T-helper 22 cell (primary cell): ENCODE measurements around the gene PIGT.

Experiments
- DNase-seq: peaks from one replicate; pipeline ENCODE4 v3.0.0-alpha.2; 2020; ENCODE audit warnings: low read depth

PIGT gene

DNA sequence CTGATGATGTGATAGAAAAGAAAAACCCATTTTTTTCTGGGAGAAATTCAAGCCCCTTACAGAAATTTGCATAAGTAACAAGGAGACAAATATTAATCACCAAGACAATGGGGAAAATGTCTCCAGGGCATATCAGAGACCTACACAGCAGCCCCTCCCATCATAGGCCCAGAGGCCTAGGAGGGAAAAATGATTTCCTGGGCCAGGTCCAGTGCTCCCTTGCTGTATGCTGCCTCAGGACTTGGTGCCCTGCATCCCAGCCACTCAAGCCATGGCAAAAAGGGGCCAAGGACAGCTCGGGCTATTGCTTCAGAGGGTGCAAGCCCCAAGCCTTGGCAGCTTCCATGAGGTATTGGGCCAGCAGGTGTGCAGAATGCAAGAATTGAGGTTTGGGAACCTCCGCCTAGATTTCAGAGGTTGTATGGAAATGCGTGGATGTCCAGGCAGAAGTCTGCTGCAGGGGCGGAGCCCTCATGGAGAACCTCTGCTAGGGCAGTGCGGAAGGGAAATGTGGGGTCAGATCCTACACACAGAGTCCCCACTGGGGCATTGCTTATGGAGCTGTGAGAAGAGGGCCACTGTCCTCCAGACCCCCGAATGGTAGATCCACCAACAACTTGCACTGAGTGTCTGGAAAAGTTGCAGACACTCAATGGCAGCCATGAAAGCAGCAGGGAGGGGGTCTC is 15.5 kb upstream of the PIGT start:
- DNase-seq: no peak

DNA sequence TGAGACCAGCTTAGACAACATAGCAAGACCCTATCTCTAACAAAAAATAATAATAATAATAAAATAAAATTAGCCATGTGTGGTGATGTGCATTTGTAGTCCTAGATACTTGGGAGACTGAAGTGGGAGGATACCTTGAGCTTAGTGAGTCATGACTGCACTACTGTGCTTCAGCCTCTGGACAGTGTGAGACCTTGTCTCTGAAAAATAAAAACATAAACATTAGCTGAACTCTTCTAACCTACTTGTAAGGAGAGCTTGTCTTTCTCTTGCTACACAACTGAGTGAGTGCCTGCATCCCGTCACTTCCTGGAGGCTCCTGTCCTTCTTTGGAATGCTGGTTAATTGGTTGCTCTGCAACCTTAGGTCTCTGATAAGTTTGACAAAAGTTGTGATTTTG is 13.0 kb upstream of the PIGT start:
- no peak for DNase-seq

DNA sequence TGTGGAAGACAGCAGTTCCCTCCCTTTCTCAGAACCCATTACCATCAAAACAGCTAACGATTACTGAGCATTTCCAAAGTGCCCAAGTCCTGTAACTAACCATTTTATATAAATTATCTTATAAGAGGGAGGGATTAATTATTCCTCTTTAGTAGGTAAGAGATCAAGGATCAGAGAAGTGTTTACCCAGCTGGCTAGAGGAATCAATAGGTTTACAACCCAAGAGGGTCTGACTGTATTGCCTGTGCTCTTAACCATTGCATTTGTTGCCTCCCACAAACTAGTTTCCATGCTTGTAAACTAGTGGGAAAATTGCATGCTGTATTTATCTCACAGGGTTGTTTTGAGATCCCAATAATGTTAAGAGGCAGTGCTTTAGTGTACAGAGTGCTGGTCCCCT is 11.5 kb upstream of the PIGT start:
- no peak for DNase-seq

DNA sequence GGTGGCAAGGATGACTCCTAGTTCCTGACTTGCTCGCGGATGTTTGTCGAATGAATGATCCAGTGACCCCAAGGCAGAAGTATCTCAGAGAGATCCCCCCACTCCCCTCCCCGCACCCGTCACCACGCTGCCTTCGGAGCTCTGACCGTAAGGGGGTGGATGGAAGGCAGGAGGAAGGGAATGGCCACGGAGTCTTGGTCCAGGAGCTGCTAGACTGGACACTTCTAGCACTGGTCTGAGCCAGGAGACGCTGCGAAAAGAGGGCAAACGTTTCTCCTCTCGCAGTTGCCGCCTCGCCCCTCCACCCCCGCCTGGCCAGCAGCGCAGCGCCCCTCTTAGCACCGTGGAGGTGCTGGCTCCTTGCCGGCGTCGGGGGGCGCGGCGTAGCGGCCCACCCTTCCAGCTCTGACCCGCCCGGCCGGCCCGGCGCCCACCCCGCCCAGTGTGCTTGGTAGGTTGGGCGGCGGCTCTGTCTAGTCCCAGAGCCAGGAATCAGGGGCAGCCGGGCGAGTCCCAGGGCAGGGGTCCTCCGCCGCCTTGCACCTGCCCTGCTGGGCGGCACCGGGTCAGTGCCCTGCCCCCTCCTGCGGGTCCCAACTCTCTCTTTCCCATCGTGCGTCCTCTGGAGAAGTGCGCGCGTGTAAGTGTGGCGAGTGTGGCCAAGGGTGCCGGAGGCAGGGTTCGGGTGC is 10.2 kb upstream of the PIGT start:
- no peak for DNase-seq

DNA sequence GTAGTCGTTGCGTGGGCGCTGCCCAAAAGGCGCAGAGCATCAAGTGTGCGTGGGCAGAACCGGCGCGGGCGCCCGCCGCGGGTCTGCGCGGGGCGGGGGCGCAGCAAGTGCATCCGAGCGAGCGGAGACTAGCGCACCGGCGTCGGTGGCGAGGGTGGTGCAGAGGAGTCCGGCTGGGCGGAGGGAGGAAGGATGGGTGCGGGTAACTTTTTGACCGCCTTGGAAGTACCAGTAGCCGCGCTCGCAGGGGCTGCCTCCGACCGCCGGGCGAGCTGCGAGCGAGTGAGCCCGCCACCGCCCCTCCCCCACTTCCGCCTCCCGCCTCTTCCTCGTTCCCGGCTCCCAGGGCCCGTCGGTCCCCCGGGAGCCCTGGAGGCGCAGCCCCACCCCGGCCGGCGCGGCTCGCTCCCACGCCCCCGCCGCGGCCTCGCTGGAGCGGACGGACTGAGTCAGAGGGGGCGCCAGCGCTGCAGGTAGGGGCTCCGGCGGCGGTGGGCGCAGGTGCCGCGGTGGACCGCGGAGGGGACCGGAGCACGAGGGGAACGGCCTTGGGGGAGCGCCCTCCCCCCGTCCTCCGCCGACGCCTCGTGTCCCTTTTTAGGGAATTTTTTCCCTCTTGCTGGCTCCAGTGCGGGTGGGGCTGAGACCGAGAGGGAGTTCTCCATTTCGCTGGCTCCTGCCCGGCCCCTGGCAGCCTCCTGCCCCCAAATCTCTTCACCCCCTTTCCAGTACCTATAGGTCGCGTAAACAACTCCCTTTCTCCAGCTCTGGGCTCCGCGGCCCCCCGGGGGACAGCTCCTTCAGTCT is 9.5 kb upstream of the PIGT start:
- DNase-seq: no peak

DNA sequence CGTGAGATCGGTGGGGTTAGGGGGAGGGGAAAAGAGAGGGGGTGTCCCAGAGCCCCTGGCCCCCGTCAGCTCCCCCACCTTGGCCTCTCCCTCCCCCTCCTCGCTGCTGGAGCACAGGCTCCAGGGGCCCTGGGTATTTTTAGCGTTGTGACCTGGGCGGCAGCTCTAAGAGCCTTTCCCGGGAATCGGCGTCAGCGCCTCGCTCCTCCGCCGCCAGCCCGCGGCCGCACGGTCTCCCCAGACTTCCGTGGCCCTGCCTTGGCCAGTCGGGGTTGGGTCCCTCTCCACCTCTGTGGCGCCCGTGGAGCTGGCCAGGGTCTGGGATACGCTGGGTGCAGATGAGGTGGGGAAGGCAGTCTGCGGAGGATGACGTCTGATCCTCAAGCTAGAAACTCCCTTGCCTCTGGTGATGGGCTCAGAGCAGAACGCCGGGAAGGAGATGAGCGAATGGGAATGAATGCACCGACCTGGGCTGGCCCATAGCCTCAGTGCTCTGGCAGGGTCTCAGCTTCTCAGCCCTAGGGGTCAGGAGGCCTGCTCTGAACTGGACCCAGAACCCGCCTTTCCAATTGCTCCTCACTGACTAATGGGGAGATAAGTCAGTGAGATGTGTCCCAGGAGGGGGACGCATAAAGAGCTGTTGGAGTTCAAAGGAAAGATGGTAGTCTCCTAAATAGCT is 8.7 kb upstream of the PIGT start:
- DNase-seq: no peak

DNA sequence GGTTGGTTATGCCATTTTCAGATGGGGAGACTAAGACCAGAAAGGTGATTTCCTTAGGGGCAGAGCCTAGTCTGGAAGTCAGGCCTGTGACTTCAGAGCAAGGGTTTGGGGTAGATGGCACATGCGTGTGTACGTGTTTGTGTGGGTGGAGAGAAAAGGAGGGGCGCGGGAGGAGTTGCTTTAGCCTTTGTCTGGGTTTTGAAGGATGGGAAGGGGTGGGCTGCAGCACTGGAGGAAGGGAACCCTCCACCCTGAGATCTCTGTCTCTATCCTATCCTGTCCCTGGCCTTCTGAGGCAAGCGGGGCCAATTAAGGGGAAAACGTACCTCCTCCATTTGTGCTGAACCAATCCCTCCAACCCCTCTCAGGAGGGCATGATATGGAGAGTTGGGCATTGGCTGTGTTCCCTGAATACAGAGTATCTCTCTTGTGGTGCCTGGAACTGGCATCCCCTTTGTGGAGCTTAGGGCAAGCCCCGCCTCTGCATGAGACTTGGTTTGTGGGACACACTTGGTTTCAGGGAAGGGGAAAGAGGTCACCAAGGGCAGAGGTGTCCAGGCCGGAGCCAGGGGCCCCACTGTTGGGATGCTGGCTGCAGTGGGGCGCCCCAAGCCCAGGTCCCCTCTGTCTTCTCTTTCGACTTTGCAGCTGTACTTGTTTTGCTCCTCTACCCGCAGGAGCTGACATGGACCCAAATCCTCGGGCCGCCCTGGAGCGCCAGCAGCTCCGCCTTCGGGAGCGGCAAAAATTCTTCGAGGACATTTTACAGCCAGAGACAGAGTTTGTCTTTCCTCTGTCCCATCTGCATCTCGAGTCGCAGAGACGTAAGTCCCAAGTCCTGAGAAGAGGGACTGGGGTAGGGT is 7.9 kb upstream of the PIGT start, which contains the start of gene DBNDD2:
TSS of gene DBNDD2 (plus strand) at position 507 of the 863 bp plus-strand sequence. CDS start at position 686, 179 bp downstream.
- no peak for DNase-seq

DNA sequence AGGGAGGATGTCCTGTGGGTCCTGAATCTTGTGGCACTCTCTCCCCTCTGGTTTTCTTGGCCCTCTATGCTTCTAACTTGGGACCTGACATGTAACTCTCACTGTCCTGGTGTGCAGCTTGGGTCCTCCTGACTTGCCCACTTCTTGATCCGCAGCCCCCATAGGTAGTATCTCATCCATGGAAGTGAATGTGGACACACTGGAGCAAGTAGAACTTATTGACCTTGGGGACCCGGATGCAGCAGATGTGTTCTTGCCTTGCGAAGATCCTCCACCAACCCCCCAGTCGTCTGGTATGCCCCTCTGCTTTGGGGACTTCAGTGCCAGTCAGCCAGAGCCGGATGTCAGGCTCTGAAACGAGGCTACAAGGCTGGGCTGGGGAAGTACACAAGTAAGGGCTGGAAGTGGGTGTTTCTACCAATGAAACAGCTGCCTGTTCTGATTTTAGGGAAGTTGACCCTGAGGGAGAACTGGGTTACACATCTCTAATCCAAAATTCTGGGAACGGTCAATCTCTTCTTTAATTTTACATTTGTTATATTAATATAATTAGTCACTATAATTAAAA is 7.2 kb upstream of the PIGT start:
- no peak for DNase-seq

DNA sequence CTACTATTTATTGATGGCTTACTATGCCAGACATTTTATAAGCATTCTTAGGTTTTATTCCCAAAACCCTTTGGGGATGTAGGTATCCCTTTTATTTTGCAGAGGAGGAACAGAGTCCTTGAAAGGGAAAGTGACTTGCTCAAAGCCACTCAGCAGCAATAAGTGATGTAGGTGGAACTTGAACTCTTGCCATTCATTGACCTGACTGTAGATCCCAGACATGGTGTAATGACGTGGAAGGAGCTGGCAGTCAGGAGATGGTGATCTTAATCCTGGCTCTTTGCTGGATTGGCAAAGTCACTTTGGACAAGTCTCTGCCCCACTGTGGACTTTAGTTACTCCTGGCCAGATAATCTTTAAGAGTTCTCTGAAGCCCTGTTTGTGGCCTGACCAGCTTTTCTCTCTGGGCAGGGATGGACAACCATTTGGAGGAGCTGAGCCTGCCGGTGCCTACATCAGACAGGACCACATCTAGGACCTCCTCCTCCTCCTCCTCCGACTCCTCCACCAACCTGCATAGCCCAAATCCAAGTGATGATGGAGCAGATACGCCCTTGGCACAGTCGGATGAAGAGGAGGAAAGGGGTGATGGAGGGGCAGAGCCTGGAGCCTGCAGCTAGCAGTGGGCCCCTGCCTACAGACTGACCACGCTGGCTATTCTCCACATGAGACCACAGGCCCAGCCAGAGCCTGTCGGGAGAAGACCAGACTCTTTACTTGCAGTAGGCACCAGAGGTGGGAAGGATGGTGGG is 6.2 kb upstream of the PIGT start:
- no peak for DNase-seq

DNA sequence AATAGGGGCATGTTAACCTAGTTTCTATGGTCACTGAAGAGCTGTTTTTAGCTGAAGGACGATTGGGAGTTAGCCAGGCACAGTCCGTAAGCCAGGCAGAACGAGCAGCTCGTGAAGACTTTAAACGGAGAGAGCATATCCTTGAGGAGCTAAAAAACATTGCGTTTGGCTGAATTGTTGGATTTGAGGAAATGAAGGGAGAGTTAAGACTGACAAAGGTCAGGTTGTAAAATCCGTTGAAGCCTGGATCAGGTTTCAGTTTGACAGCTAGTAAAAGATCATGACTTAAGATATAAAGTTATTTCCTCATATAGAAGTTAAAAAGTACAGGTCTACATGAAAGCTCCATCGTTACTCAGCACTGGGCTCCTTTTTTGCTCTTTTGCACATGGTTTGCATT is 5.1 kb upstream of the PIGT start:
- no peak for DNase-seq

DNA sequence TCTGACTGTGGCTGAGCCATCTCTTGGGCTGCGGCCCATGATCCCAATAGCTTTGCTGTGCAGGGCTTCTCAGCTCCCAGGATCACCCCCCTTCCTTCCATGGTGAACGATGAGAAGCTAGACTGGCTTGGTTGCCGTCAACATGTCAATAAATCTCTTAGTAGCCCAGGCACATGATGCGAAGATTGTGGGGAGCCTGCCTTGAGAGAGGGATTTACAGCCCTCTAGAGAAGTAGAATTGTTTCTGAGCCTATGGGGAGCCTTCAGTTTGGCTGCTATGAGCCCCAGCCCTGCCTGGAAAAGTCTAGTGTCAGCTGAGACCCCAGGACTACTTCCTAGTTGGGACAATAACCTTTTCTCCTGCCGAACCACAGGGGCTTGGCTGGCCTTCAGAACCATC is 3.3 kb upstream of the PIGT start:
- DNase-seq: no peak

DNA sequence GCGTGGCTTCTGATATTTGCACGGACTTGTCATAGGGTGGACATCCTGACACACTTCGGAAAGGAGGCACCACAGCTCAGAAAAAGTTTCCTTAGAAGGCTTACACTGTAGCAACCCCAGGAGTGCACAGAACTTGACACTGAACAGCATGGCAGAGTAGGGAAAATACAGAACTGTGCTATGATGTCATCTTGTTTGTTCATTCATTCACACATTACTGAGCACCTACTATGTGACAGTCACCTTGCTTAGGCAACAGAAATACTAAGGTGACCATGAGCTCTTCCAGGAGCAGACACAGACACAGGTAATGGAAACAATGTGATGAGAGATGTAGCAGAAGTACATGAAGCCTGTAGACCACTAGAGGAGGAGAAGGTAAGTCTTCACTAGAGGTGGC is 2.5 kb upstream of the PIGT start:
- no peak for DNase-seq

DNA sequence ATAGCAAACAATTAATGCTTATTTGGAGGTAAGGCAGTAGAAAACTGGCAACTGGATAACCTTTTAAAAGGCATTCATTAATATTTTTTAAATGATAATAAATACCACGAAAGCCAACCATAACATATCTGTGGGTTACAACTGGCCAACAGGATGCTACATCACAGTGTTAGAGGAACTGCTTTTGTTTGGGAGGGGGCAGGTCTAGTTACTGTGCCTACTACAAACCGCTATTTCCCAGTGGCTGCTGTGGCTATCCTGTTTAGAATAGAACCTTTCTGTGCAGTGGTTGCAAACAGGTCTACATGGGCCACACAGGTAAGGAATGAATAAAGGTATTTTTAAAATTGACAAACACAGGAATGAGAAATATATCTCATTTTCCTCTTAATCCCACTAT is 976 bp downstream of the PIGT start:
- DNase-seq: no peak

DNA sequence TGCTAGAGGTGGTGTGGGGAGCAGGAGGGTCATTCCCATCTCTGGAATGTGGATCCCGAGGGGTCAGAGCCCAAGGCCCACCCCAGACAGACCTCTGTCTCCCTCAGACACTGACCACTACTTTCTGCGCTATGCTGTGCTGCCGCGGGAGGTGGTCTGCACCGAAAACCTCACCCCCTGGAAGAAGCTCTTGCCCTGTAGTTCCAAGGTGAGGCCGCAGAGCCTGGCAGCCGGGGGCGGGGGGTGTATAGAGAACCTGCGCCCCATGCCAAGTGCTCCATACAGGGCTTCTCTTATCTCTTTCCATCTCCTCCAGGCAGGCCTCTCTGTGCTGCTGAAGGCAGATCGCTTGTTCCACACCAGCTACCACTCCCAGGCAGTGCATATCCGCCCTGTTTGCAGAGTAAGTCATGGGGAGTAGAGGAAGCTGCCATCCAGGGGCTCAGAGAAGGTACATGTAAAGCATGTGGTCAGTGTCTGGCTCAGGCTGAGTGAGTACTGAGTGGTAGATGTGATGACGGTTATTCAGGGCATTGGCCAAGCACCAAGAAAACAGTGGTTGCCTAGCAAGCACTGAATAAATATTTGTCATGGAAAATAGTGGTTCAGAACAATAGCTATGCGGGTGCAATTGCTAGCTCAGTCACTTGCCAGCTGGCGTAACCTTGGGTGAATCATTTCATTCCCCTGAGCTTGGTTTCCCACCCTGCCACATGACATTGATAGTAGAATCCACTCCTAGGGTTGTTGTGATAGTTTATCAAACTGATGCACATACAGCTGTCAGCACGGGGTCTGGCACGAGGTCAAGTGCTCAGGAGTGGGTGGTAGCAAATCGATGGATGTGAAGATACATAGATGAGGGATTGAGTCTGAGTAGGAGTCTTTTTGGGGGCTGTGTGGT is 3.5 kb downstream of the PIGT start:
- DNase-seq: no peak

DNA sequence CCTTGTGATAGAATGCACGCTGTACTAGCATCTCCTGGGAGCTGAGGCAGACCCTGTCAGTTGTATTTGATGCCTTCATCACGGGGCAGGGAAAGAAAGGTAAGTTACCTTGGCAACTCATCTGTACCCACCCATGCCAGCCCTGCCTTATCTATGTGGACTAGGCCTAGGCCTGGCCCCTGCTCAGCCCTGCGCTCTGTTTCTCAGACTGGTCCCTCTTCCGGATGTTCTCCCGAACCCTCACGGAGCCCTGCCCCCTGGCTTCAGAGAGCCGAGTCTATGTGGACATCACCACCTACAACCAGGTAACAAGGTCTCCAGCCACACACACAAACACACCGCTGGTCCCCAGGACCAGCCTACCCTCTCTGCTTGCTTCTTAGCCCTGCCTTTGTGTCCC is 4.2 kb downstream of the PIGT start:
- no peak for DNase-seq

DNA sequence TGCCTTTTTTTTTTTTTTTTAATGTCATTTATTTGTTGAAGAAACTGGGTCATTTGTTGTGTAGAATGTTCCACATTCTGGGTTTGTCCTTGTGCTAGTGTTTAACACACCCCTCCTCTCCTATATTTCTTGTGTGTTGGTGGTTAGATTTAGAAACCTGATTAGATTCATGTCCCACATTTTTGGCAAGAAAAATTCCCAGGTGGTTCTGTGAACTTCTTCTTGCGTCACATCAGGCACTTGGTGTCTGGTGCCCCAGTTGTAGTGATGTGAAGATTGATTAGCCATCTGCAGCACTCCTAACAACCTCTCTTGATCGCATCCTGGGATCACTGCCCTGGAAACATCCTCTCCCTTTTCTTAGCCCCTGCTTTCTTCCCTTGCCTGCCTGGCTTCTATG is 7.8 kb downstream of the PIGT start:
- DNase-seq: no peak

DNA sequence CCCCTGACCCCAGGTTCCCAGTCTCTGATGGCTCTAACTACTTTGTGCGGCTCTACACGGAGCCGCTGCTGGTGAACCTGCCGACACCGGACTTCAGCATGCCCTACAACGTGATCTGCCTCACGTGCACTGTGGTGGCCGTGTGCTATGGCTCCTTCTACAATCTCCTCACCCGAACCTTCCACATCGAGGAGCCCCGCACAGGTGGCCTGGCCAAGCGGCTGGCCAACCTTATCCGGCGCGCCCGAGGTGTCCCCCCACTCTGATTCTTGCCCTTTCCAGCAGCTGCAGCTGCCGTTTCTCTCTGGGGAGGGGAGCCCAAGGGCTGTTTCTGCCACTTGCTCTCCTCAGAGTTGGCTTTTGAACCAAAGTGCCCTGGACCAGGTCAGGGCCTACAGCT is 9.6 kb downstream of the PIGT start:
- no peak for DNase-seq

DNA sequence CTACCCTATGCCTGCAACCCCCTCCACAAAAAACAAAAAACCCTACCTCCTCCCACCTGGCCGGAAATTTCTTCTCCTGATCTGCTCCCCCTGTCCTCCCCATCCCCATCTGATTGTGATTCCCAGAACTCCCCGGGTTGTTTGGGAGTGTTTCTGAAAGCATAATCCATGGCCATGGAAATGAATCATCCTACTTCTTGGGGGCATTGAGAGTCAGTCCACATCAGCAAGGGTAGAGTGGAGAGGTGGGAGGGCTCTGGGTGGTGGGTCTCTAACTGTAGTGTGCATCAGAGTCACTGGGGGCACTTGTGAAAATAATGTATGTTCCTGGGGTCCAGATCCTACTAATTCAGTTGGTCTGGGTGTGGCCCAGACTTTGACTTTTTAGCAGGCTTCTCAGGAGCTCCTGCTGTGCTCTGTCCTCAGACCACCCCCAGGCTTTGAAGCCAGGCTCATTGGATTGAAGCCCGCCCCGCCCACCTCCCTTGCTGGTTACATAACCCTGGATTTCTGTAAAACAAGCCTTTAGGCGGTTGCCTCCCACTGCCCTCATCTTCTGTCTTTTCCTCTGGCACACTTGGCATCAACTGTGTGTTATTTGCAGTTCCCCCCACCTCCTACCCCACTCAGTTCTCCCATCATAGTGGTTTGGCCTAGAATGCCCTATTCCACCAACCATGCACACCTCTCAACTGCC is 10.5 kb downstream of the PIGT start:
- DNase-seq: no peak
